Coronary artery (tissue), 2 donors: Measurements from ENCODE around the gene NPHP4.

ENCODE experiments used
- DNase-seq: peaks from one replicate; pipeline ENCODE4 v3.0.0-alpha.2; 2017; ENCODE audit warnings: low spot score
- H3K27ac ChIP-seq, 2 donors: fragments of 200-600 bp; sonication (generic); one replicate each; pipeline ENCODE4 v1.5.1; 2016 to 2019
- H3K4me3 ChIP-seq: fragments of 200-600 bp; sonication (generic); 2 replicates; pipeline ENCODE4 v1.5.1; 2016; ENCODE audit warnings: mild to moderate bottlenecking, moderate library complexity
- TF ChIP-seq, protein P1 (sequence below): fragments of 200-600 bp; sonication (generic); IDR thresholded peaks from one replicate; pipeline ENCODE4 v1.5.1; 2019; ENCODE audit warnings: antibody characterized with exemption

NPHP4 gene

DNA sequence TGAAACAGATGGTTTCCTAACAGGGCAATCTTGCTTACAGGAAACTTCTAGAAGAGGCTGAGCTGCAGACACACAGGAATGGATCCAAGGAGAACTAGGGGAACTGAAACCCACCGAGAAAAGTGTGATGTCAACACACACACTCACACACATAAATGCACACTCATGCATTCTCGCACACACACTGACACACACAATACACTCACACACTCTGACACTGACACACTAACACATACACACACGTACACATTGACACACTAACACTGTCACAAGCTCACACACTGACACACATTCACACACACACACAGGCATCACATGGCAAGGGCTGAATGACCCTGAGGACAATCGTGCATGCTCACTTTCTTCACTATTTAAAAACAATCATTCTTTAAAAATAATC, 142.7 kb downstream of the NPHP4 start:
- DNase-seq = no peak
- no peak overlapping the region for H3K4me3 ChIP-seq
- no peak overlapping the region for H3K27ac ChIP-seq
- TF ChIP-seq, protein P1, sequence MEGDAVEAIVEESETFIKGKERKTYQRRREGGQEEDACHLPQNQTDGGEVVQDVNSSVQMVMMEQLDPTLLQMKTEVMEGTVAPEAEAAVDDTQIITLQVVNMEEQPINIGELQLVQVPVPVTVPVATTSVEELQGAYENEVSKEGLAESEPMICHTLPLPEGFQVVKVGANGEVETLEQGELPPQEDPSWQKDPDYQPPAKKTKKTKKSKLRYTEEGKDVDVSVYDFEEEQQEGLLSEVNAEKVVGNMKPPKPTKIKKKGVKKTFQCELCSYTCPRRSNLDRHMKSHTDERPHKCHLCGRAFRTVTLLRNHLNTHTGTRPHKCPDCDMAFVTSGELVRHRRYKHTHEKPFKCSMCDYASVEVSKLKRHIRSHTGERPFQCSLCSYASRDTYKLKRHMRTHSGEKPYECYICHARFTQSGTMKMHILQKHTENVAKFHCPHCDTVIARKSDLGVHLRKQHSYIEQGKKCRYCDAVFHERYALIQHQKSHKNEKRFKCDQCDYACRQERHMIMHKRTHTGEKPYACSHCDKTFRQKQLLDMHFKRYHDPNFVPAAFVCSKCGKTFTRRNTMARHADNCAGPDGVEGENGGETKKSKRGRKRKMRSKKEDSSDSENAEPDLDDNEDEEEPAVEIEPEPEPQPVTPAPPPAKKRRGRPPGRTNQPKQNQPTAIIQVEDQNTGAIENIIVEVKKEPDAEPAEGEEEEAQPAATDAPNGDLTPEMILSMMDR = no peak

DNA sequence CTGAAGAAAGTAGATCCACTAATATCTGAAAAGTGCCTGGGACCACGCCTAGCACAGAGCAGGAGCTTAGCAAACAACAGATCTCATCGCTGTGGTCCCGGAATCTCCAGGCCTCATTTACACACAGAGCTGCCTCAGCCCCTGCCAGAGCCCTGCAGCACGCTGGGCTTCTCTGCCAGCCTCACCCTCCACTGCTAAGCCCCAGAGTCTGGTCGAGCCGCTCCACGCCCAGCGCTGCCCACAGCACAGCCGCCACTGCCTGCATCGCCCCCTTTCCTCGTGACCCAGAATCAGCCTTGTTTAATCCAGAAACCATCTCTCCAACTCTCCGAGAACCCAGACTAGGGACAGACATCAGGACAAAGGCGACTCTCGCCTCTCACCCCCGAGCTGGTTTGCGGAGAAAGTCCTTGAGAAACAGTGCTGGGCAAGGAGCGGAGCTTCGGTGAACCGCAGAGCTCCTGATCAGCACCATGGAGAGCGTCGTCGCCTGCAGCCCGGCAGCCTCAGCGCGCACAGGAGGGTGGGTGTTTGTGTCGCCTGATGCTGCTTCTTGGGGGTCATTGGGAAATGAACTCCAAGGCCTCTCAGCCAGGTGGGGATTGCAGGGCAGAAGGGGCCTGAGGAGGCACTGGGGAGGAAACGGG, 145.1 kb downstream of the NPHP4 start:
- Histone ChIP-seq H3K27ac (no peak overlapping the region), H3K4me3 (no peak overlapping the region)
- TF ChIP-seq, protein P1 = no peak
- DNase-seq = no peak

DNA sequence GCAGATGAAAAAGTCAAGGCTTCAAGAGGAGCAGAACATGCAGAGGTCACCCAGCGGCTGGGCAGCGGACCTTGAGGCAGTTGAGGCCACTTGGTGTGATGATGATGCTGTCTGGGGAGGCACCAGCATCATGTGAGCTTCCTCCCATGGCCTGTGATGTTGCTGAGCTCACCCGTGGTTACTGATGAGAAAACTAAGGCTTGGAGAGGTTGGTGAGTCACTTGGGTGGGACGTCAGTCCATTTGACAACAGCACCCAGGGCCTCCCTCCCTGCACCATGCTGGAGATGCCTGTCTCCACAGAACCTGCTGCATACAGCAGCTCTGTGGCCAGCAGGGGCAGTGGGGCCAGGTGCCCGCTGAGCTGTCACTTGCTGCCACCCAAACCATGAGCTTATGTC, 146.8 kb downstream of the NPHP4 start:
- DNase-seq = no peak
- Histone ChIP-seq H3K4me3 (no peak overlapping the region), H3K27ac (no peak overlapping the region)
- TF ChIP-seq, protein P1 = no peak

DNA sequence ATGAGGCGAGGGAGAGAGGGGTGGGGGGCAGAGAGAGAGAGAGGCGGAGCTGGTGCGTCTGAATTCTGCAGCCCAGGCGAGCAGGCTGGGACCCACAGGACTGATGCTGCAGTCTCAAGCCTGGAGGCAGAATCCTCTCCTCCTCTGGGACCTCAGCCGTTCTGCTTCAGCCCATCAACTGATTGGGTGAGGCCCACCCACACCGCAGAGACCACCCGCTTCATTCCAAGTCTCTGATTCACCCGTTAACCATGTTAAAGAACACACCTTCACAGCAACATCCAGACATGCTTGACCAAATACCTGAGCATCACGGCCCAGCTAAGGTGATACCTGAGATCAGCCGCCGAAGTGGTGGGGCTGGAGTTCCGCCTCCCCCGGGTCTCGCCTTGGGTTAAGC, 147.8 kb downstream of the NPHP4 start:
- Histone ChIP-seq H3K27ac (no peak overlapping the region), H3K4me3 (no peak overlapping the region)
- no peak for DNase-seq
- TF ChIP-seq, protein P1 = no peak

DNA sequence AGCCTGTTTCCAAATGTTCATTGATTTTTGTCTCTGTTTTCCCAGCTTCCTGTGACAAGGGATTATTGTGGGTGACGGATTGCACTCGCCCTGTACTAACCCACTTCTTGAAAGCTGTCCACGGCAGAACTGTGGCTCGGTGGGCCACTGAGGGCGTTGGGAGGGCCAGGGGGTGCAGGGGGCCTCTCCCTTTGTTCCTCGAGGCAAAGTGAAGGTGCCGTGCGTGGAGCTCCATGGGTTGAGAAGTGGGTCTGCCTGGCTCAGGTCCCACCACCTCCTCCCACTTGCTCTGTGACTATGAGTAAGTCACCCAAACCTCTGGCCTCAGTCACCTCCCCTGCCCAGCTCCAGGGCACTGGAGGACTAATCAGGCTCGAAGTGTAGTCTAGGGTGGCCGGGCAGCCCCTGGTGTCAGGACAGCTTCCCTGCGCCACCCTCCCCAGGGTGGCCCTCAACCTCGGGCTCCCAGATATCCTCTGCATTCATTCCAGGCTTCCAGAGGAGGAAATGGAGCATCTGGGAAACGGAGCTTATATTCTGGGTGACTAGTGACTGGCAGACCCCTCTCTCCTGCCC, 148.6 kb downstream of the NPHP4 start:
- no peak overlapping the region for H3K27ac ChIP-seq
- no peak for DNase-seq
- H3K4me3 ChIP-seq = no peak overlapping the region
- TF ChIP-seq, protein P1 = no peak

DNA sequence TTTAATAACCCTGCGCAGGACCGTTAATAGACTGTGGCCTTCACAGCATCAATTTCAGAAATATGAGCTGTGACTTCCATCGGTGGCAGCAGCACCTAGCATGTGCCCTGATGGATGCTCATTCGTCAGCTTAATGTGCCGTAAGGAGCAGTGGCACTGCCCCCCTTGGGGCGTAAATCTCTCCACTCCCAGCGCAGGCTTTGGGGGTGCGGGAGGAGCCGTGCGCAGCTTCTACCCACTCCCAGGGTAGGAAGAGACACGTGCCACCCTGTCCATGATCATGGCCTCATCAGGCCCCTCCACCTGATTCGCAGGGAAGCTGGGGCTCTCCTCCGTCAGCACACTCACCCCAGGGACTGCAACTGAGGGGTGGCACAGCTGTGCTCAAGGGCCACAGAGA, 149.5 kb downstream of the NPHP4 start:
- H3K27ac ChIP-seq = no peak overlapping the region
- TF ChIP-seq, protein P1 = no peak
- no peak for DNase-seq
- H3K4me3 ChIP-seq = no peak overlapping the region

DNA sequence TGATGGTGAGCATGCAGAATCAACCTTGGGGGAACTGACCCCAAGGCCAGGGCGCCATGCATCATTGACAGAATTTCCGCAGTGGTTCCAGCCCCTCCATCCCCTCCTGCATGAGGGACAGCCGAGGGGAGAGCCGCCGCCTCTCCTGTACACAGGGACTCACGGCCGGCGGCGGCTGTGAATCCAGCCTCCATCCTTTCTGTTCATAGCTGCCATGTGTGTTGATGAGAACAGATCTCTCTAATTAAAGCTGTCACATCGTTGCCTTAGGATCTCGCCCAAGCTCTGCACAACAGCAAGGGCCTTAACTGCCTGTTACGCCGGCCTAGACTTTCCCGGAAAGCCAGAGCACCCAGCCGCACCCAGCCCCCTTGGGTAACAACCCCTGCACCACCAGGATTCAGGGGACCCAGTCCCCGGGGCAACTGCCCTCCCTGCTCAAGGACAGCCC, 151.6 kb downstream of the NPHP4 start:
- TF ChIP-seq, protein P1 = no peak
- H3K27ac ChIP-seq = no peak overlapping the region
- DNase-seq = no peak
- no peak overlapping the region for H3K4me3 ChIP-seq
